WTC11 (cell line): ENCODE measurements around the gene CYP2C18. TPM values are rescaled to one million over a fixed set of nuclear protein-coding genes. Genes with fewer than 3 reads are reported as not detected.
"Not testable (repeated sequence)": the region's sequence is repeated elsewhere in the genome, so short reads cannot be mapped to it uniquely, and the experiment has no call there.

Experiments
- ATAC-seq: fragments of 200-7000 bp; cut with Tn5 transposase; 2 replicates; pipeline ENCODE4 v1.10.0; 2021; ENCODE audit warnings: mild to moderate bottlenecking, moderate library complexity
- CTCF ChIA-PET: fragments of 300-600 bp; sonication (Branson Sonifier 250); formaldehyde crosslinking; loops from one replicate; lab custom pipeline; 2021; ENCODE audit warnings: antibody characterized with exemption; lab: Charles Lee
- POLR2A ChIA-PET: fragments of 350-600 bp; sonication (Branson Sonifier 250); formaldehyde crosslinking; loops from one replicate; lab custom pipeline; 2021; ENCODE audit warnings: antibody characterized with exemption; lab: Charles Lee
- DNase-seq: peaks from one replicate; pipeline ENCODE4 v3.0.0; 2021; ENCODE audit warnings: low spot score
- H3K27ac Mint-ChIP-seq: 2 replicates; pipeline ENCODE4 v1.8.0; 2021; ENCODE audit warnings: mixed read lengths
- H3K27me3 Mint-ChIP-seq: 2 replicates; pipeline ENCODE4 v1.8.0; 2021; ENCODE audit warnings: low read depth, mild to moderate bottlenecking, moderate library complexity, mixed read lengths
- H3K36me3 Mint-ChIP-seq: 2 replicates; pipeline ENCODE4 v1.8.0; 2021; ENCODE audit warnings: mixed read lengths
- H3K4me1 Mint-ChIP-seq: 2 replicates; pipeline ENCODE4 v1.8.0; 2022; ENCODE audit warnings: mixed read lengths
- H3K4me3 Mint-ChIP-seq: 2 replicates; pipeline ENCODE4 v1.8.0; 2021; ENCODE audit warnings: mild to moderate bottlenecking, moderate library complexity, mixed read lengths
- H3K9me3 Mint-ChIP-seq: 2 replicates; pipeline ENCODE4 v1.8.0; 2021; ENCODE audit warnings: mixed read lengths
- FOXK1 ChIP-seq: sonication (generic); formaldehyde crosslinking; IDR thresholded peaks from 2 replicates; pipeline ENCODE4 v1.8.0; 2022; ENCODE audit warnings: mild to moderate bottlenecking, moderate library complexity, missing genetic modification reagents
- HMGA2 ChIP-seq: fragments of 250-450 bp; sonication (Bioruptor Pico); IDR thresholded peaks from 2 replicates; pipeline ENCODE4 v1.4.0; 2021; ENCODE audit warnings: mild to moderate bottlenecking, moderate library complexity
- IRF2 ChIP-seq: sonication (generic); formaldehyde crosslinking; IDR thresholded peaks from 2 replicates; pipeline ENCODE4 v1.8.0; 2022; ENCODE audit warnings: low read depth, missing genetic modification reagents, borderline replicate concordance
- NR2C2 ChIP-seq: sonication (generic); formaldehyde crosslinking; IDR thresholded peaks from 2 replicates; pipeline ENCODE4 v1.8.0; 2022; ENCODE audit warnings: mild to moderate bottlenecking, missing genetic modification reagents
- RELA ChIP-seq: sonication (generic); formaldehyde crosslinking; IDR thresholded peaks from 2 replicates; pipeline ENCODE4 v1.8.1; 2022; ENCODE audit warnings: missing genetic modification reagents, mild to moderate bottlenecking, borderline replicate concordance
- TEAD4 ChIP-seq: sonication (generic); formaldehyde crosslinking; IDR thresholded peaks from 2 replicates; pipeline ENCODE4 v1.8.0; 2022; ENCODE audit warnings: mild to moderate bottlenecking, missing genetic modification reagents
- ZNF121 ChIP-seq: sonication (generic); formaldehyde crosslinking; IDR thresholded peaks from 2 replicates; pipeline ENCODE4 v1.8.0; 2023; ENCODE audit warnings: missing genetic modification reagents
- ZNF396 ChIP-seq: fragments of 250-450 bp; sonication (Bioruptor Pico); IDR thresholded peaks from 2 replicates; pipeline ENCODE4 v1.8.0; 2021; ENCODE audit warnings: mild to moderate bottlenecking, moderate library complexity, borderline replicate concordance
- total RNA-seq: library from RNA; stranded (reverse); gene quantifications from 3 replicates; pipeline ENCODE4 v1.2.3, GENCODE V29; 2021
- TF ChIP-seq, protein P1 (sequence below): sonication (generic); formaldehyde crosslinking; IDR thresholded peaks from 2 replicates; pipeline ENCODE4 v1.8.1; 2023; ENCODE audit warnings: mild to moderate bottlenecking, moderate library complexity, missing genetic modification reagents
- TF ChIP-seq, protein P2 (sequence below): sonication (generic); formaldehyde crosslinking; IDR thresholded peaks from 2 replicates; pipeline ENCODE4 v1.8.1; 2022; ENCODE audit warnings: mild to moderate bottlenecking, missing genetic modification reagents, moderate library complexity, borderline replicate concordance
- TF ChIP-seq, protein P3 (sequence below): fragments of 250-450 bp; sonication (Bioruptor Pico); IDR thresholded peaks from 2 replicates; pipeline ENCODE4 v2.1.2; 2022; ENCODE audit warnings: mild to moderate bottlenecking, moderate library complexity
- TF ChIP-seq, protein P4 (sequence below): sonication (generic); formaldehyde crosslinking; IDR thresholded peaks from 2 replicates; pipeline ENCODE4 v1.8.0; 2022; ENCODE audit warnings: mild to moderate bottlenecking, missing genetic modification reagents
- TF ChIP-seq, protein P5 (sequence below): sonication (generic); formaldehyde crosslinking; IDR thresholded peaks from 2 replicates; pipeline ENCODE4 v1.8.0; 2022; ENCODE audit warnings: mild to moderate bottlenecking, missing genetic modification reagents
- TF ChIP-seq, protein P6 (sequence below): sonication (generic); formaldehyde crosslinking; IDR thresholded peaks from 2 replicates; pipeline ENCODE4 v1.8.1; 2023; ENCODE audit warnings: mild to moderate bottlenecking, missing genetic modification reagents
- TF ChIP-seq, protein P7 (sequence below): sonication (generic); formaldehyde crosslinking; IDR thresholded peaks from 2 replicates; pipeline ENCODE4 v1.8.1; 2023; ENCODE audit warnings: mild to moderate bottlenecking, missing genetic modification reagents, moderate library complexity
- TF ChIP-seq, protein P8 (sequence below): fragments of 250-450 bp; sonication (Bioruptor Pico); IDR thresholded peaks from 2 replicates; pipeline ENCODE4 v1.9.0; 2021; ENCODE audit warnings: mild to moderate bottlenecking, borderline replicate concordance
- TF ChIP-seq, protein P9 (sequence below): sonication (generic); formaldehyde crosslinking; IDR thresholded peaks from 2 replicates; pipeline ENCODE4 v1.8.1; 2022; ENCODE audit warnings: low read depth, missing genetic modification reagents, borderline replicate concordance

Gene CYP2C18
- total RNA-seq, 1 experiment from 2014 or later: 0.28 TPM

DNA sequence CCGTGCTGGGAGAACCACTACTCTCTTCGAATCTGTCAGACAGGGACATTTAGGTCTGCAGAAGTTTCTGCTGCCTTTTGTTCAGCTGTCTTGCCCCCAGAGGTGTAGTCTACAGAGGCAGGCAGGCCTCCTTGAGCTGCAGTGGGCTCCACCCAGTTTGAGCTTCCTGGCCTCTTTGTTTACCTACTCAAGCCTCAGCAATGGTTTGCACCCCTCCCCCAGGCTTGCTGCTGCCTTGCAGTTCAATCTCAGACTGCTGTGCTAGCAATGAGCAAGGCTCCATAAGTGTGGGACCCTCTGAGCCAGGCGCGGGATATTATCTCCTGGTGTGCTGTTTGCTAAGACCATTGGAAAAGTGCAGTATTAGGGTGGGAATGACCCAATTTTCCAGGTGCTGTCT is 20.5 kb upstream of the CYP2C18 start:
- H3K4me3 Mint-ChIP-seq, H3K27me3 Mint-ChIP-seq, ATAC-seq, POLR2A ChIA-PET, H3K27ac Mint-ChIP-seq, H3K36me3 Mint-ChIP-seq: not testable (repeated sequence)
- CTCF ChIA-PET: interaction anchor here (1.5 kb wide), 1 partner anchor 14 kb away, joined by 4 read pairs; no protein-coding TSS in a partner anchor
- H3K9me3 Mint-ChIP-seq: peaks cover 15% of the 10 kb centered on the region
- TF ChIP-seq NR2C2 (CRISPR knock-in tag): 0 out of 2 replicates have a peak, but pooled peaks have one; percentile 19
- peak; percentile 34 for DNase-seq
- H3K4me1 Mint-ChIP-seq: peaks cover 16% of the 10 kb centered on the region

DNA sequence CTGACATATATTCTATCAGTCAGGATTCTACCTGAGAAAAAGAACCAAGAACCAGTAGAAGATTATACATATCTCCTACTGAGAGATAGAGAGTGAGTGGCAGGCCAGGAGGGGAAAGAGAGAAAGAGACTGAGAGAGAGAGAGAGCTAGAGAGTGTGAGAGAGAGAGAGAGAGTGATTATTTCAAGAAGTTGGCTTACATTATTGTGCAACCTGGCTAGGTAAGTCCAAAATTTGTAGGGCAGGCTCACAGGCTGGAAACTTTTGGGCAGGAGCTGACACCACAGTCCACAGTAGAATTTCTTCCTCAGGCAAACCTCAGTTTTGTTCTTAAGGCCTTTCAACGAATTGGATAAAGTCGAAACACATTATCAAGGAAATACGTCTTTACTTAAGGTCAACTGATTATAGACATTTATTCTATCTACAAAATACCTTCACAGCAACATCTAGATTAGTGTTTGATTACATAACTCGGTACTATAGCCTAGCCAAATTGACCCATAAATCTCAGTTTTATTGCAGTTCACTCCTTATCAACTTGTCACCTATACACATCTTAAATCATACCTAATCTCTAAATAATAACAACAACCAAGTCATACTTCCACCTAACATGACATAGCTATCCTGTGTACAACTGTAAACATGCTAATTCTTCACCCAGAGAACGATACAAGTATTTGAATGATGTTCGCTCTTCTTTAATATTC is 17.0 kb upstream of the CYP2C18 start:
- H3K27me3 Mint-ChIP-seq: peaks cover 2% of the 10 kb centered on the region
- POLR2A ChIA-PET: interaction anchor here (0.6 kb wide), 1 partner anchor 299 kb away, joined by 4 read pairs; no protein-coding TSS in a partner anchor
- peaks cover 5% of the 10 kb centered on the region for H3K36me3 Mint-ChIP-seq
- H3K4me1 Mint-ChIP-seq: peaks cover 16% of the 10 kb centered on the region
- H3K4me3 Mint-ChIP-seq: no peak overlapping the region
- no peak for DNase-seq
- H3K27ac Mint-ChIP-seq: no peak overlapping the region
- ATAC-seq: no peak
- H3K9me3 Mint-ChIP-seq: peaks cover 13% of the 10 kb centered on the region
- CTCF ChIA-PET: no interaction called here
- TF ChIP-seq, protein P1, sequence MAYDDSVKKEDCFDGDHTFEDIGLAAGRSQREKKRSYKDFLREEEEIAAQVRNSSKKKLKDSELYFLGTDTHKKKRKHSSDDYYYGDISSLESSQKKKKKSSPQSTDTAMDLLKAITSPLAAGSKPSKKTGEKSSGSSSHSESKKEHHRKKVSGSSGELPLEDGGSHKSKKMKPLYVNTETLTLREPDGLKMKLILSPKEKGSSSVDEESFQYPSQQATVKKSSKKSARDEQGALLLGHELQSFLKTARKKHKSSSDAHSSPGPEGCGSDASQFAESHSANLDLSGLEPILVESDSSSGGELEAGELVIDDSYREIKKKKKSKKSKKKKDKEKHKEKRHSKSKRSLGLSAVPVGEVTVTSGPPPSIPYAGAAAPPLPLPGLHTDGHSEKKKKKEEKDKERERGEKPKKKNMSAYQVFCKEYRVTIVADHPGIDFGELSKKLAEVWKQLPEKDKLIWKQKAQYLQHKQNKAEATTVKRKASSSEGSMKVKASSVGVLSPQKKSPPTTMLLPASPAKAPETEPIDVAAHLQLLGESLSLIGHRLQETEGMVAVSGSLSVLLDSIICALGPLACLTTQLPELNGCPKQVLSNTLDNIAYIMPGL: no peak
- TF ChIP-seq, protein P2, sequence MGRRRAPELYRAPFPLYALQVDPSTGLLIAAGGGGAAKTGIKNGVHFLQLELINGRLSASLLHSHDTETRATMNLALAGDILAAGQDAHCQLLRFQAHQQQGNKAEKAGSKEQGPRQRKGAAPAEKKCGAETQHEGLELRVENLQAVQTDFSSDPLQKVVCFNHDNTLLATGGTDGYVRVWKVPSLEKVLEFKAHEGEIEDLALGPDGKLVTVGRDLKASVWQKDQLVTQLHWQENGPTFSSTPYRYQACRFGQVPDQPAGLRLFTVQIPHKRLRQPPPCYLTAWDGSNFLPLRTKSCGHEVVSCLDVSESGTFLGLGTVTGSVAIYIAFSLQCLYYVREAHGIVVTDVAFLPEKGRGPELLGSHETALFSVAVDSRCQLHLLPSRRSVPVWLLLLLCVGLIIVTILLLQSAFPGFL (CRISPR knock-in tag): no peak
- TF ChIP-seq IRF2 (no peak), FOXK1 (CRISPR knock-in tag) (no peak), TEAD4 (no peak), ZNF396 (CRISPR knock-in tag) (no peak), RELA (no peak), HMGA2 (no peak), ZNF121 (no peak)
- TF ChIP-seq, protein P3, sequence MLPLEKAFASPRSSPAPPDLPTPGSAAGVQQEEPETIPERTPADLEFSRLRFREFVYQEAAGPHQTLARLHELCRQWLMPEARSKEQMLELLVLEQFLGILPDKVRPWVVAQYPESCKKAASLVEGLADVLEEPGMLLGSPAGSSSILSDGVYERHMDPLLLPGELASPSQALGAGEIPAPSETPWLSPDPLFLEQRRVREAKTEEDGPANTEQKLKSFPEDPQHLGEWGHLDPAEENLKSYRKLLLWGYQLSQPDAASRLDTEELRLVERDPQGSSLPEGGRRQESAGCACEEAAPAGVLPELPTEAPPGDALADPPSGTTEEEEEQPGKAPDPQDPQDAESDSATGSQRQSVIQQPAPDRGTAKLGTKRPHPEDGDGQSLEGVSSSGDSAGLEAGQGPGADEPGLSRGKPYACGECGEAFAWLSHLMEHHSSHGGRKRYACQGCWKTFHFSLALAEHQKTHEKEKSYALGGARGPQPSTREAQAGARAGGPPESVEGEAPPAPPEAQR: no peak
- TF ChIP-seq, protein P4, sequence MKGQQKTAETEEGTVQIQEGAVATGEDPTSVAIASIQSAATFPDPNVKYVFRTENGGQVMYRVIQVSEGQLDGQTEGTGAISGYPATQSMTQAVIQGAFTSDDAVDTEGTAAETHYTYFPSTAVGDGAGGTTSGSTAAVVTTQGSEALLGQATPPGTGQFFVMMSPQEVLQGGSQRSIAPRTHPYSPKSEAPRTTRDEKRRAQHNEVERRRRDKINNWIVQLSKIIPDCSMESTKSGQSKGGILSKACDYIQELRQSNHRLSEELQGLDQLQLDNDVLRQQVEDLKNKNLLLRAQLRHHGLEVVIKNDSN: no peak
- TF ChIP-seq, protein P5, sequence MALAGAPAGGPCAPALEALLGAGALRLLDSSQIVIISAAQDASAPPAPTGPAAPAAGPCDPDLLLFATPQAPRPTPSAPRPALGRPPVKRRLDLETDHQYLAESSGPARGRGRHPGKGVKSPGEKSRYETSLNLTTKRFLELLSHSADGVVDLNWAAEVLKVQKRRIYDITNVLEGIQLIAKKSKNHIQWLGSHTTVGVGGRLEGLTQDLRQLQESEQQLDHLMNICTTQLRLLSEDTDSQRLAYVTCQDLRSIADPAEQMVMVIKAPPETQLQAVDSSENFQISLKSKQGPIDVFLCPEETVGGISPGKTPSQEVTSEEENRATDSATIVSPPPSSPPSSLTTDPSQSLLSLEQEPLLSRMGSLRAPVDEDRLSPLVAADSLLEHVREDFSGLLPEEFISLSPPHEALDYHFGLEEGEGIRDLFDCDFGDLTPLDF (CRISPR knock-in tag): no peak
- TF ChIP-seq, protein P6, sequence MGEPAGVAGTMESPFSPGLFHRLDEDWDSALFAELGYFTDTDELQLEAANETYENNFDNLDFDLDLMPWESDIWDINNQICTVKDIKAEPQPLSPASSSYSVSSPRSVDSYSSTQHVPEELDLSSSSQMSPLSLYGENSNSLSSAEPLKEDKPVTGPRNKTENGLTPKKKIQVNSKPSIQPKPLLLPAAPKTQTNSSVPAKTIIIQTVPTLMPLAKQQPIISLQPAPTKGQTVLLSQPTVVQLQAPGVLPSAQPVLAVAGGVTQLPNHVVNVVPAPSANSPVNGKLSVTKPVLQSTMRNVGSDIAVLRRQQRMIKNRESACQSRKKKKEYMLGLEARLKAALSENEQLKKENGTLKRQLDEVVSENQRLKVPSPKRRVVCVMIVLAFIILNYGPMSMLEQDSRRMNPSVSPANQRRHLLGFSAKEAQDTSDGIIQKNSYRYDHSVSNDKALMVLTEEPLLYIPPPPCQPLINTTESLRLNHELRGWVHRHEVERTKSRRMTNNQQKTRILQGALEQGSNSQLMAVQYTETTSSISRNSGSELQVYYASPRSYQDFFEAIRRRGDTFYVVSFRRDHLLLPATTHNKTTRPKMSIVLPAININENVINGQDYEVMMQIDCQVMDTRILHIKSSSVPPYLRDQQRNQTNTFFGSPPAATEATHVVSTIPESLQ (CRISPR knock-in tag): no peak
- TF ChIP-seq, protein P7, sequence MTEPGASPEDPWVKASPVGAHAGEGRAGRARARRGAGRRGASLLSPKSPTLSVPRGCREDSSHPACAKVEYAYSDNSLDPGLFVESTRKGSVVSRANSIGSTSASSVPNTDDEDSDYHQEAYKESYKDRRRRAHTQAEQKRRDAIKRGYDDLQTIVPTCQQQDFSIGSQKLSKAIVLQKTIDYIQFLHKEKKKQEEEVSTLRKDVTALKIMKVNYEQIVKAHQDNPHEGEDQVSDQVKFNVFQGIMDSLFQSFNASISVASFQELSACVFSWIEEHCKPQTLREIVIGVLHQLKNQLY (CRISPR knock-in tag): no peak
- TF ChIP-seq, protein P8, sequence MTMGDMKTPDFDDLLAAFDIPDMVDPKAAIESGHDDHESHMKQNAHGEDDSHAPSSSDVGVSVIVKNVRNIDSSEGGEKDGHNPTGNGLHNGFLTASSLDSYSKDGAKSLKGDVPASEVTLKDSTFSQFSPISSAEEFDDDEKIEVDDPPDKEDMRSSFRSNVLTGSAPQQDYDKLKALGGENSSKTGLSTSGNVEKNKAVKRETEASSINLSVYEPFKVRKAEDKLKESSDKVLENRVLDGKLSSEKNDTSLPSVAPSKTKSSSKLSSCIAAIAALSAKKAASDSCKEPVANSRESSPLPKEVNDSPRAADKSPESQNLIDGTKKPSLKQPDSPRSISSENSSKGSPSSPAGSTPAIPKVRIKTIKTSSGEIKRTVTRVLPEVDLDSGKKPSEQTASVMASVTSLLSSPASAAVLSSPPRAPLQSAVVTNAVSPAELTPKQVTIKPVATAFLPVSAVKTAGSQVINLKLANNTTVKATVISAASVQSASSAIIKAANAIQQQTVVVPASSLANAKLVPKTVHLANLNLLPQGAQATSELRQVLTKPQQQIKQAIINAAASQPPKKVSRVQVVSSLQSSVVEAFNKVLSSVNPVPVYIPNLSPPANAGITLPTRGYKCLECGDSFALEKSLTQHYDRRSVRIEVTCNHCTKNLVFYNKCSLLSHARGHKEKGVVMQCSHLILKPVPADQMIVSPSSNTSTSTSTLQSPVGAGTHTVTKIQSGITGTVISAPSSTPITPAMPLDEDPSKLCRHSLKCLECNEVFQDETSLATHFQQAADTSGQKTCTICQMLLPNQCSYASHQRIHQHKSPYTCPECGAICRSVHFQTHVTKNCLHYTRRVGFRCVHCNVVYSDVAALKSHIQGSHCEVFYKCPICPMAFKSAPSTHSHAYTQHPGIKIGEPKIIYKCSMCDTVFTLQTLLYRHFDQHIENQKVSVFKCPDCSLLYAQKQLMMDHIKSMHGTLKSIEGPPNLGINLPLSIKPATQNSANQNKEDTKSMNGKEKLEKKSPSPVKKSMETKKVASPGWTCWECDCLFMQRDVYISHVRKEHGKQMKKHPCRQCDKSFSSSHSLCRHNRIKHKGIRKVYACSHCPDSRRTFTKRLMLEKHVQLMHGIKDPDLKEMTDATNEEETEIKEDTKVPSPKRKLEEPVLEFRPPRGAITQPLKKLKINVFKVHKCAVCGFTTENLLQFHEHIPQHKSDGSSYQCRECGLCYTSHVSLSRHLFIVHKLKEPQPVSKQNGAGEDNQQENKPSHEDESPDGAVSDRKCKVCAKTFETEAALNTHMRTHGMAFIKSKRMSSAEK (CRISPR knock-in tag): no peak
- TF ChIP-seq, protein P9, sequence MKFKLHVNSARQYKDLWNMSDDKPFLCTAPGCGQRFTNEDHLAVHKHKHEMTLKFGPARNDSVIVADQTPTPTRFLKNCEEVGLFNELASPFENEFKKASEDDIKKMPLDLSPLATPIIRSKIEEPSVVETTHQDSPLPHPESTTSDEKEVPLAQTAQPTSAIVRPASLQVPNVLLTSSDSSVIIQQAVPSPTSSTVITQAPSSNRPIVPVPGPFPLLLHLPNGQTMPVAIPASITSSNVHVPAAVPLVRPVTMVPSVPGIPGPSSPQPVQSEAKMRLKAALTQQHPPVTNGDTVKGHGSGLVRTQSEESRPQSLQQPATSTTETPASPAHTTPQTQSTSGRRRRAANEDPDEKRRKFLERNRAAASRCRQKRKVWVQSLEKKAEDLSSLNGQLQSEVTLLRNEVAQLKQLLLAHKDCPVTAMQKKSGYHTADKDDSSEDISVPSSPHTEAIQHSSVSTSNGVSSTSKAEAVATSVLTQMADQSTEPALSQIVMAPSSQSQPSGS: no peak
